HepG2 (cell line): ENCODE data around the gene KIF22. TPM values are rescaled to one million over a fixed set of nuclear protein-coding genes. Genes with fewer than 3 reads are reported as not detected.

Experiments used
- BORCS8-MEF2B ChIP-seq: sonication (generic); formaldehyde crosslinking; IDR thresholded peaks from 2 replicates; pipeline ENCODE4 v1.8.0; 2022; ENCODE audit warnings: mild to moderate bottlenecking, missing genetic modification reagents
- CBX2 ChIP-seq, 2 experiments: fragments of 200-600 bp in 1 of 2; sonication (generic); formaldehyde crosslinking in 1 of 2; IDR thresholded peaks; 2 replicates each; pipeline versions ENCODE4 v1.7.0 to v1.8.1; 2018 to 2022; ENCODE audit warnings: low read depth in 2 of 2, low read length in 1 of 2, mild to moderate bottlenecking in 1 of 2, missing genetic modification reagents in 1 of 2
- CHCHD3 ChIP-seq: sonication (generic); formaldehyde crosslinking; IDR thresholded peaks from 2 replicates; pipeline ENCODE4 v1.8.0; 2022; ENCODE audit warnings: mild to moderate bottlenecking, missing genetic modification reagents, moderate library complexity
- CSRNP1 ChIP-seq: sonication (generic); formaldehyde crosslinking; IDR thresholded peaks from 2 replicates; pipeline ENCODE4 v1.8.1; 2023; ENCODE audit warnings: mild to moderate bottlenecking, missing genetic modification reagents
- GATAD2A ChIP-seq: IDR thresholded peaks from 2 replicates; pipeline ENCODE4 v1.6.1; 2016
- HIVEP1 ChIP-seq: sonication (generic); formaldehyde crosslinking; IDR thresholded peaks from 2 replicates; pipeline ENCODE4 v1.4.0; 2020; ENCODE audit warnings: mild to moderate bottlenecking, missing genetic modification reagents
- HNRNPLL ChIP-seq: fragments of 200-400 bp; formaldehyde crosslinking; IDR thresholded peaks from 2 replicates; pipeline ENCODE4 v1.6.1; 2017; ENCODE audit warnings: mild to moderate bottlenecking, low read depth, low read length; ENCODE audit not compliant: poor library complexity, severe bottlenecking
- KAT7 ChIP-seq: IDR thresholded peaks from 2 replicates; pipeline ENCODE4 v1.6.1; 2018; ENCODE audit warnings: borderline replicate concordance, missing compliant biosample characterization
- MTF2 ChIP-seq: sonication (generic); formaldehyde crosslinking; IDR thresholded peaks from 2 replicates; pipeline ENCODE4 v1.5.0; 2020; ENCODE audit warnings: missing genetic modification reagents, borderline replicate concordance
- NFKB2 ChIP-seq: sonication (generic); formaldehyde crosslinking; IDR thresholded peaks from 2 replicates; pipeline ENCODE4 v1.4.0; 2020; ENCODE audit warnings: missing genetic modification reagents, borderline replicate concordance
- RBM22 ChIP-seq: fragments of 200-400 bp; formaldehyde crosslinking; optimal IDR thresholded peaks from 2 replicates; pipeline ENCODE3; 2017; ENCODE audit warnings: mild to moderate bottlenecking, low read length, moderate library complexity
- RNF219 ChIP-seq: sonication (generic); formaldehyde crosslinking; IDR thresholded peaks from 2 replicates; pipeline ENCODE4 v1.5.0; 2020; ENCODE audit warnings: mild to moderate bottlenecking, missing genetic modification reagents
- SP1 ChIP-seq, 2 experiments: fragments of 450-650 bp in 1 of 2; sonication (generic) in 1 of 2; formaldehyde crosslinking in 1 of 2; IDR thresholded peaks; 2 replicates each; pipeline versions ENCODE4 v1.4.0 to v1.6.1; 2016 to 2020; ENCODE audit warnings: missing genetic modification reagents in 1 of 2
- ZFP91 ChIP-seq: sonication (generic); formaldehyde crosslinking; IDR thresholded peaks from 2 replicates; pipeline ENCODE4 v1.9.0; 2022; ENCODE audit warnings: missing genetic modification reagents, mild to moderate bottlenecking, borderline replicate concordance
- ZNF292 ChIP-seq: sonication (generic); formaldehyde crosslinking; IDR thresholded peaks from 2 replicates; pipeline ENCODE4 v1.8.1; 2022; ENCODE audit warnings: mild to moderate bottlenecking, low read depth, missing genetic modification reagents, borderline replicate concordance
- ZNF333 ChIP-seq: sonication (generic); formaldehyde crosslinking; IDR thresholded peaks from 2 replicates; pipeline ENCODE4 v1.4.0; 2020; ENCODE audit warnings: mild to moderate bottlenecking, missing genetic modification reagents, borderline replicate concordance
- ZNF512 ChIP-seq: sonication (generic); formaldehyde crosslinking; IDR thresholded peaks from 2 replicates; pipeline ENCODE4 v1.4.0; 2020; ENCODE audit warnings: mild to moderate bottlenecking, missing genetic modification reagents
- ZNF773 ChIP-seq: sonication (generic); formaldehyde crosslinking; IDR thresholded peaks from 2 replicates; pipeline ENCODE4 v1.4.0; 2020; ENCODE audit warnings: missing genetic modification reagents, borderline replicate concordance
- ZNF792 ChIP-seq: IDR thresholded peaks from 2 replicates; pipeline ENCODE4 v1.6.1; 2016
- polyA plus RNA-seq, 8 experiments: library from polyadenylated mRNA; depleted of rRNA in 3 of 8; stranded (reverse) in 7 of 8; unstranded in 1 of 8; fragments of >200 nt; fragmentation: Illumina TruSeq in 4 of 8; extraction: Trizol in 4 of 8; gene quantifications; 2 replicates each; pipeline versions ENCODE4 v1.2.1 to v1.2.3, GENCODE V29; 2011 to 2016; ENCODE audit warnings: low read depth in 4 of 8, missing spikeins in 1 of 8, mixed read lengths in 1 of 8; ENCODE audit not compliant: insufficient read depth in 1 of 8
- total RNA-seq, 5 experiments: library from RNA; depleted of rRNA; stranded (reverse); fragments of >200 nt; fragmentation: Illumina TruSeq; extraction: Trizol; gene quantifications; 2 replicates each; pipeline ENCODE4 v1.2.3, GENCODE V29; 2016; ENCODE audit warnings: low read depth in 1 of 5
- TF ChIP-seq, protein P1 (sequence below): sonication (generic); formaldehyde crosslinking; IDR thresholded peaks from 2 replicates; pipeline ENCODE4 v1.5.0; 2020; ENCODE audit warnings: missing genetic modification reagents, mild to moderate bottlenecking, borderline replicate concordance

The KIF22 gene
- total and polyA plus RNA-seq, 2 of the 13 experiments (the other 11 are each of a cell fraction or from before 2014, with no cell fraction given): 95.8 to 118 TPM

DNA sequence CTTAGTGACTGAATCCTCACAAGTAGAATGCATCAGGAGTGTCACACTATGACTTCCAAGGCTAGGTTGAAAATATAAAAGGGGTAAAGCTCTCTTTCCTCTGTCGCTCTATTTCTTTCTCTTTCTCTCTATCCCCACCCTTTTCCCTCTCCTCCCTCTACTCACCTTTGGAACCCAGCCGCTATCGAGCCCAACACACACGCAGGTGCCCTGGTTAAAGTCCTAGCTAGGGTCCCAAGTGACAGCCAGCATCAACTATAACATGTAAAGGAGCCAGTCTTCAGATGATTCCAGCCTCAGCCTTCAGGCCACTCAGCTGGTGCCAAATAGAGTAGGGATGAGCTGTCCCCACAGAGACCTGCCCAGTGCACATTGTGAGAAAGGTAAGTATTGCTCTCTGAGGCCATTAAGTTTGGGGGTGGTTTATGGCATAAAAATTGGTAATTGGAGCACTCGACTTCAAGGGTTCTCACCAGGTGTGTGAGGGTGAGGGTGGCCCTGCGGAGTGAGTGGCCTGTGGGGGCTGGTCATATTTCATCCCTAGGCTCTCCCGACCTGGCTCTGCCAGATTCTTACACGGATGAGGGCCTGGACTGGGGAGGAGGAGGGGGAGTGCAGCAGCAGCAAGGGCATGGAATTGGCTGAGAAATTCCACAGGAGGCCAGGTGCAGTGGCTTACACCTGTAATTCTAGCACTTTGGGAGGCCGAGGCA, 29.8 kb upstream of the KIF22 start (continued):
- TF ChIP-seq ZNF333 (no peak), RBM22 (no peak), ZNF512 (CRISPR knock-in tag) (no peak), ZFP91 (CRISPR knock-in tag) (no peak), CHCHD3 (no peak), ZNF292 (peak; percentile 56; the same call in 1 of the 2 replicates), SP1 (IDR thresholded peaks at IDR 0.05) (no peak), SP1 (CRISPR knock-in tag; IDR thresholded peaks at IDR 0.05) (no peak), NFKB2 (CRISPR knock-in tag) (no peak), KAT7 (CRISPR knock-in tag) (no peak), BORCS8-MEF2B (no peak), CBX2 (IDR thresholded peaks at IDR 0.05; ENCODE audit: low read depth, low read length) (no peak), CBX2 (CRISPR knock-in tag; IDR thresholded peaks at IDR 0.05; ENCODE audit: low read depth) (no peak), MTF2 (CRISPR knock-in tag) (no peak), HIVEP1 (CRISPR knock-in tag) (peak; percentile 36; the same call in 1 of the 2 replicates), RNF219 (no peak), ZNF792 (CRISPR knock-in tag) (no peak), CSRNP1 (CRISPR knock-in tag) (no peak), ZNF773 (CRISPR knock-in tag) (no peak), HNRNPLL (no peak), GATAD2A (CRISPR knock-in tag) (no peak)
- TF ChIP-seq, protein P1, sequence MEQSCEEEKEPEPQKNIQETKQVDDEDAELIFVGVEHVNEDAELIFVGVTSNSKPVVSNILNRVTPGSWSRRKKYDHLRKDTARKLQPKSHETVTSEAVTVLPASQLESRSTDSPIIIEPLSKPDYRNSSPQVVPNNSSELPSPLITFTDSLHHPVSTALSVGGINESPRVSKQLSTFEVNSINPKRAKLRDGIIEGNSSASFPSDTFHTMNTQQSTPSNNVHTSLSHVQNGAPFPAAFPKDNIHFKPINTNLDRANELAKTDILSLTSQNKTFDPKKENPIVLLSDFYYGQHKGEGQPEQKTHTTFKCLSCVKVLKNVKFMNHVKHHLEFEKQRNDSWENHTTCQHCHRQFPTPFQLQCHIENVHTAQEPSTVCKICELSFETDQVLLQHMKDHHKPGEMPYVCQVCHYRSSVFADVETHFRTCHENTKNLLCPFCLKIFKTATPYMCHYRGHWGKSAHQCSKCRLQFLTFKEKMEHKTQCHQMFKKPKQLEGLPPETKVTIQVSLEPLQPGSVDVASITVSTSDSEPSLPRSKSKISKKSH (CRISPR knock-in tag): no peak
